ENCODE results near the gene PPP1R1C.

DNA sequence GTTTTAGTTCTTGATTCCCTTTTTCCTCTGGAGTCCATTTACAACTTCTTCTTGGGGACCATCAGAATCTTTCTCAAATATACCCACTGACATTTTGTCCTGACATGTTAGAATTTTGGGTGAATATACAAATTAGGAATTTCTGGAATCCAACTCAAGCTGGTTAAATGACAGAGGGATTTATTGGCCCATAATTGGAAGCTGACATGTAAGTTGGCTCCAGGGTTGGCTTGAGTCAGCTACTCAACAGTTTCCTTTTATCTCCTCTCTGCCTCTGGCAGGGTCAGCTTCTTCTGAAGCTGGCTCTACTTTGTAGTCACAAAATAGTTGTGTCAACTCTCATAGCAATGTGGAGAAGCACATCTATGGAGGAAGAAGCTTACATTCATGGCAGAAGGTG is 36.6 kb upstream of the PPP1R1C start:
- TF ChIP-seq, protein P1, sequence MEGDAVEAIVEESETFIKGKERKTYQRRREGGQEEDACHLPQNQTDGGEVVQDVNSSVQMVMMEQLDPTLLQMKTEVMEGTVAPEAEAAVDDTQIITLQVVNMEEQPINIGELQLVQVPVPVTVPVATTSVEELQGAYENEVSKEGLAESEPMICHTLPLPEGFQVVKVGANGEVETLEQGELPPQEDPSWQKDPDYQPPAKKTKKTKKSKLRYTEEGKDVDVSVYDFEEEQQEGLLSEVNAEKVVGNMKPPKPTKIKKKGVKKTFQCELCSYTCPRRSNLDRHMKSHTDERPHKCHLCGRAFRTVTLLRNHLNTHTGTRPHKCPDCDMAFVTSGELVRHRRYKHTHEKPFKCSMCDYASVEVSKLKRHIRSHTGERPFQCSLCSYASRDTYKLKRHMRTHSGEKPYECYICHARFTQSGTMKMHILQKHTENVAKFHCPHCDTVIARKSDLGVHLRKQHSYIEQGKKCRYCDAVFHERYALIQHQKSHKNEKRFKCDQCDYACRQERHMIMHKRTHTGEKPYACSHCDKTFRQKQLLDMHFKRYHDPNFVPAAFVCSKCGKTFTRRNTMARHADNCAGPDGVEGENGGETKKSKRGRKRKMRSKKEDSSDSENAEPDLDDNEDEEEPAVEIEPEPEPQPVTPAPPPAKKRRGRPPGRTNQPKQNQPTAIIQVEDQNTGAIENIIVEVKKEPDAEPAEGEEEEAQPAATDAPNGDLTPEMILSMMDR (IDR thresholded peaks at IDR 0.05) = no peak
- TF ChIP-seq POLR2A (IDR thresholded peaks at IDR 0.05) = no peak
